Heart left ventricle (tissue), 16 donors: Measurements from ENCODE around the gene TCIRG1. TPM values are rescaled to one million over a fixed set of nuclear protein-coding genes. Genes with fewer than 3 reads are reported as not detected.

Experiments used
- ATAC-seq, 4 donors: fragments of 200-7000 bp; cut with Tn5 transposase; one replicate each; pipeline ENCODE4 v1.9.1; 2020 to 2022; ENCODE audit warnings: moderate library complexity in 4 of 4, mild to moderate bottlenecking in 3 of 4, moderate number of reproducible peaks in 1 of 4
- DNase-seq, 5 donors: peaks; one replicate each; pipeline ENCODE4 v3.0.0-alpha.2; 2020
- H3K27ac ChIP-seq, 12 donors: fragments of 200-600 bp; sonication (generic) in 4 of 12; one replicate each; pipeline versions ENCODE4 v1.5.0 to v1.8.0; 2016 to 2022; ENCODE audit warnings: mild to moderate bottlenecking in 2 of 12
- H3K27me3 ChIP-seq, 9 donors: fragments of 200-600 bp; sonication (generic) in 2 of 9; one replicate each; pipeline versions ENCODE4 v1.5.1 to v1.8.0; 2016 to 2022; ENCODE audit warnings: mild to moderate bottlenecking in 3 of 9
- H3K36me3 ChIP-seq, 9 donors: fragments of 200-600 bp; sonication (generic) in 2 of 9; one replicate each; pipeline versions ENCODE4 v1.5.0 to v1.8.0; 2018 to 2022; ENCODE audit warnings: mild to moderate bottlenecking in 2 of 9
- H3K4me1 ChIP-seq, 12 donors: fragments of 200-600 bp; sonication (generic) in 4 of 12; one replicate each; pipeline versions ENCODE4 v1.5.0 to v1.8.0; 2016 to 2022; ENCODE audit warnings: mild to moderate bottlenecking in 3 of 12
- H3K4me3 ChIP-seq, 12 donors: fragments of 200-600 bp; sonication (generic) in 4 of 12; one replicate each; pipeline versions ENCODE4 v1.5.0 to v1.8.0; 2017 to 2022; ENCODE audit warnings: mild to moderate bottlenecking in 9 of 12, moderate library complexity in 4 of 12
- H3K9me3 ChIP-seq, 12 donors: fragments of 200-600 bp; sonication (generic) in 4 of 12; one replicate each; pipeline versions ENCODE4 v1.5.0 to v1.8.0; 2016 to 2022; ENCODE audit warnings: mild to moderate bottlenecking in 1 of 12
- POLR2A ChIP-seq, 2 donors: fragments of 450-650 bp; IDR thresholded peaks; one replicate each; pipeline ENCODE4 v1.6.1; 2017; ENCODE audit warnings: antibody characterized with exemption in 2 of 2, mild to moderate bottlenecking in 2 of 2, moderate library complexity in 2 of 2
- WGBS, 4 donors: extraction: QIAGEN DNeasy Blood & Tissue Kit in 2 of 4; methylation state at CpG; one replicate each; pipeline versions ENCODE4 v1.1.5 to v1.1.7; 2013 to 2018; 5-methylcytosine and 5-hydroxymethylcytosine counted together
- intact Hi-C, 10 donors: fragments of 100-400 bp; cut with DNase I; formaldehyde crosslinking; loops; one replicate each; pipeline versions ENCODE4 v1.11.1 to v1.14.2; 2022
- polyA plus RNA-seq, 2 donors: library from polyadenylated mRNA; stranded (reverse); fragments of 200-250 nt; gene quantifications; one replicate each; pipeline ENCODE4 v1.2.3, GENCODE V29; 2013
- total RNA-seq, 9 donors: library from RNA; depleted of rRNA in 2 of 9; stranded (reverse); fragments of >200 nt in 2 of 9; fragmentation: NEBNext Ultra II Directional in 3 of 9; extraction: Animal tissue kit (Norgen Biotek cat#: 25700) in 3 of 9; gene quantifications; one replicate each; pipeline versions ENCODE4 v1.1.0 to v1.2.4, GENCODE V29; 2016 to 2023
- TF ChIP-seq, protein P1 (sequence below), 12 donors: fragments of 200-600 bp; sonication (generic) in 4 of 12; IDR thresholded peaks; one replicate each; pipeline versions ENCODE4 v1.5.0 to v1.8.0; 2018 to 2022; ENCODE audit warnings: antibody characterized with exemption in 12 of 12, mild to moderate bottlenecking in 5 of 12
- donor health status: ischemic (EF 13 %, LVEDD 7.1; RV severe dilation, severe dysfunction).
- donor health status: healthy with polysubstance abuse.
- donor health status: DM: no; HTN: yes; CAD: no.
- donor health status: DM: no; HTN: no; CAD: no.
- donor health status: ischemic (EF 25% LVEDD 6.9; RV normal size, moderate dysfunction).
- donor health status: ischemic (EF 25% LVEDD 5.7; RV mildly dilated, moderate dysfunction).
- donor health status: healthy.
- donor health status: DM: yes; HTN: yes; CAD: no.
- donor health status: ischemic (EF 35%, LVEDD 5.7; RV mildly dilated, moderate dysfunction).
- donor health status: nonischemic (EF 11% LVEDD 7.7; RV severe dilation, severe dysfunction).
- donor health status: DM: yes; HTN: yes; CAD: no.
- donor health status: PGD.
- donor health status: ischemic (EF 29% LVEDD 5.4; RV normal size, mild dysfunction).
- donor health status: nonischemic (EF 23%, LVEDD 6.1; RV moderate dilation, normal function).

TCIRG1 gene
- total and polyA plus RNA-seq, 11 donors, result 10.2 to 88.7 (median 25.5) TPM

DNA sequence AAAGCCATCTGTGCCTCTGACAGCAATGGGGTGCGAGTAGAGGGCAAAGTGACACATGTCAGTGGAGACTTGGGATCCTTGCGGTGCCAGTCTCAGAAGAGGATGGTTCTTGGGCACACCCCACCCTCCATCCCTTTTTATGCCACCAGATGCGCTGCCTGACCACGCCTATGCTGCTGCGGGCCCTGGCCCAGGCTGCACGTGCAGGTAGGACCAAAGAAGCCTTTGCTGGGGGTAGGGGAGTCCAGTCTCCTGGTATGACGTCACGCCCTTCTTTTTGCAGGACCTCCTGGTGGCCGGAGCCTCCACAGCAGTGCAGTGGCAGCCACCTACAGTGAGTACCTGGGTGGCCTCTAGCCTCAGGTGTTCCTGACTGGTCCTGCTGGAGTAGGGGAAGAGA is 6.8 kb upstream of the TCIRG1 start:
- Histone ChIP-seq H3K4me3 (peak overlapping the region in 6 of 12 donors; percentile 65 to 94 (median 88)), H3K9me3 (no peaks in the 10 kb centered on the region), H3K27ac (peak overlapping the region in 9 of 12 donors; percentile 85 to 98 (median 93)), H3K4me1 (peaks cover 0 to 60% (median 41%) of the 10 kb centered on the region in 12 donors), H3K36me3 (peaks cover 0 to 41% (median 16%) of the 10 kb centered on the region in 9 donors), H3K27me3 (no peaks in the 10 kb centered on the region)
- 73 to 80% (median 76%) methylated on average over 6 to 9 of the region's 9 CpGs for WGBS, 4 donors
- ATAC-seq (no peak), DNase-seq (no peak)
- intact Hi-C loops, result loop anchor here in 3 of 10 donors (10.0 kb wide), 3 partner anchors 93 to 183 kb away; partner anchors contain the start of genes CHKA (in 2 of the 3) and KMT5B (in 1 of the 3)
- TF ChIP-seq POLR2A (IDR thresholded peaks at IDR 0.05), result no peak
- TF ChIP-seq, protein P1, sequence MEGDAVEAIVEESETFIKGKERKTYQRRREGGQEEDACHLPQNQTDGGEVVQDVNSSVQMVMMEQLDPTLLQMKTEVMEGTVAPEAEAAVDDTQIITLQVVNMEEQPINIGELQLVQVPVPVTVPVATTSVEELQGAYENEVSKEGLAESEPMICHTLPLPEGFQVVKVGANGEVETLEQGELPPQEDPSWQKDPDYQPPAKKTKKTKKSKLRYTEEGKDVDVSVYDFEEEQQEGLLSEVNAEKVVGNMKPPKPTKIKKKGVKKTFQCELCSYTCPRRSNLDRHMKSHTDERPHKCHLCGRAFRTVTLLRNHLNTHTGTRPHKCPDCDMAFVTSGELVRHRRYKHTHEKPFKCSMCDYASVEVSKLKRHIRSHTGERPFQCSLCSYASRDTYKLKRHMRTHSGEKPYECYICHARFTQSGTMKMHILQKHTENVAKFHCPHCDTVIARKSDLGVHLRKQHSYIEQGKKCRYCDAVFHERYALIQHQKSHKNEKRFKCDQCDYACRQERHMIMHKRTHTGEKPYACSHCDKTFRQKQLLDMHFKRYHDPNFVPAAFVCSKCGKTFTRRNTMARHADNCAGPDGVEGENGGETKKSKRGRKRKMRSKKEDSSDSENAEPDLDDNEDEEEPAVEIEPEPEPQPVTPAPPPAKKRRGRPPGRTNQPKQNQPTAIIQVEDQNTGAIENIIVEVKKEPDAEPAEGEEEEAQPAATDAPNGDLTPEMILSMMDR (IDR thresholded peaks at IDR 0.05), result no peak

DNA sequence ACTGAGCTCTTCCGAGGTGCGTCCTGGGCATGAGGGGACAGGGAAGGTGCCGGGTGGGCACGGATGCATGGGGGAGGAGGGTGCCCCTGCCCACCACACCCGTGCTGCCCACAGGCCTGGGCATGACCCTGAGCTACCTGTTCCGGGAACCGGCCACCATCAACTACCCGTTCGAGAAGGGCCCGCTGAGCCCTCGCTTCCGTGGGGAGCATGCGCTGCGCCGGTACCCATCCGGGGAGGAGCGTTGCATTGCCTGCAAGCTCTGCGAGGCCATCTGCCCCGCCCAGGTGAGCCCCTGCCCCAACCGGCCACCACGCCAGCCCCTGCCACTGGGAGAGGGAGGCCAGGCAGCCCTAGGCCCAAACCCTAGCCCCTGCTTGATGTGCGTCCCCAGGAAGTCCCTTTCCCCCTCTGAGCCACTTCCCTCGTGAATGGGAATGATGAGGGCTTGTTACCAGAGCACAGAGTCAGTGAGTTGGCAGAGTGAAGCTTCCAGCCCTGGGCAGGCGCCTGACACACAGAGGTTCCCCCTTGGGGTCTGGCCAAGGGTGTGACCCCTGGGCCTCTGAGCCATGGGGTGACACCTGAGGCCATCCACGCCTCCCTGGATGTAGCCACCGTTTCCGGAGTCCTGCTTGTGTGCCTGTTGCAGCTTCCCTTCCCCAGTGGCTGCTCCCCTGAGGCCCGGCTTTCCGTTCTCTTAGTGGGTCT is 5.7 kb upstream of the TCIRG1 start:
- peaks cover 7 to 72% (median 53%) of the 10 kb centered on the region in 12 donors for H3K4me1 ChIP-seq
- intact Hi-C loops, result loop anchor here in 3 of 10 donors (10.0 kb wide), 3 partner anchors 92 to 182 kb away; partner anchors contain the start of genes CHKA (in 2 of the 3) and KMT5B (in 1 of the 3)
- ATAC-seq (no peak), DNase-seq (no peak)
- 79 to 86% (median 83%) methylated on average over 18 to 29 of the region's 29 CpGs for WGBS, 4 donors
- peaks cover 0 to 41% (median 16%) of the 10 kb centered on the region in 9 donors for H3K36me3 ChIP-seq
- H3K27me3 ChIP-seq, result no peaks in the 10 kb centered on the region
- TF ChIP-seq POLR2A (IDR thresholded peaks at IDR 0.05), result no peak
- TF ChIP-seq, protein P1 (IDR thresholded peaks at IDR 0.05), result no peak
- H3K27ac ChIP-seq, result peak overlapping the region; percentile 37 to 96 (median 74)
- peak overlapping the region in 3 of 12 donors; percentile 4 to 21 (median 12) for H3K4me3 ChIP-seq
- no peaks in the 10 kb centered on the region for H3K9me3 ChIP-seq

DNA sequence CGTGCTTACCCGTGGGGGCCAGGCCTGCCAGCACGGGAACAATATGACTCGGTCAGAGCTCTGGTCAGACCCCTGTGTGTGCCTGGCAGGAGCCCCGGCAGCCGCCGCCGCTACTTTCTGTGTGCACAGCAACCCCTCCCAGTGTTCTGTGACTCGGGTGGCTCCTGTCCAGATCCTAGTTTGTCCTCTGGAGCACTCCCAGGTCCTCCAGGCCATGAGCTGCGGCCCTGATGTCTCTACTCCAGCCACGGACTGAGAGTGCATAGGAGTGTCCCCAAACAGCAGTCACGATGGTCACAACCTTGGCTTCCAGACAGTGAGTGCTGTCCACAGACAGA is 5.1 kb upstream of the TCIRG1 start:
- Histone ChIP-seq H3K4me3 (peak overlapping the region in 3 of 12 donors; percentile 4 to 21 (median 12)), H3K4me1 (peaks cover 11 to 77% (median 57%) of the 10 kb centered on the region in 12 donors), H3K36me3 (peaks cover 0 to 41% (median 16%) of the 10 kb centered on the region in 9 donors), H3K9me3 (no peaks in the 10 kb centered on the region), H3K27ac (peak overlapping the region; percentile 37 to 96 (median 74)), H3K27me3 (no peaks in the 10 kb centered on the region)
- TF ChIP-seq POLR2A (IDR thresholded peaks at IDR 0.05), result no peak
- TF ChIP-seq, protein P1 (IDR thresholded peaks at IDR 0.05), result no peak
- 51 to 65% (median 55%) methylated on average over 8 to 12 of the region's 12 CpGs for WGBS, 4 donors
- ATAC-seq (peak; percentile 38 to 55 (median 46)), DNase-seq (peak in 4 of 5 donors; percentile 65 to 86 (median 78))
- intact Hi-C loops, result loop anchor here in 3 of 10 donors (10.0 kb wide), 3 partner anchors 91 to 181 kb away; partner anchors contain the start of genes CHKA (in 2 of the 3) and KMT5B (in 1 of the 3)

DNA sequence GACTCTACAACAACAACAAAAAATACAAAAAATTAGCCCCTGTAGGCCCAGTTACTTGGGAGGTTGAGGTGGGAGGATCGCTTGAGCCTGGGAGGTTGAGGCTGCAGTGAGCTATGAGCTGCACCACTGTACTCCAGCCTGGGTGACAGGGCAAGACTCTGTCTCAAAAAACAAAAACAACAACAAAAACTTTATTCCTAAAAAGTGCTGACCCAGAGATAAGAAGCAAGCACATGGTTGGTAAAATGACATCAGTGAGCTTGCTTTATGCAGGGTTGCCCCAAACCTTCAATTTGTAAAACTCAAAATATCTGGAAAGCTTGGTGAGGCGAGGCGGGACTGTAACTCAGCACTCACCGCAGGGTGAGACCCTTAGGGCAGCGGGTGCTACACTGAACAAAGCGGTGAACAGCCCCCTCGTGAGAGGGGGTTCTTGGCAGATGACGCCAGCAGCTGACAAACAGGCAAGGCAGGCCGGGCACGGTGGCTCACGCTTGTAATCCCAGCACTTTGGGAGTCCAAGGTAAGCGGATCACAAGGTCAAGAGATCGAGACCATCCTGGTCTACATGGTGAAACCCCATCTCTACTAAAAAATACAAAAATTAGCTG is 3.5 kb upstream of the TCIRG1 start:
- Histone ChIP-seq H3K27me3 (no peaks in the 10 kb centered on the region), H3K9me3 (no peaks in the 10 kb centered on the region), H3K36me3 (peaks cover 0 to 41% (median 16%) of the 10 kb centered on the region in 9 donors), H3K4me1 (peaks cover 11 to 84% (median 58%) of the 10 kb centered on the region in 12 donors), H3K27ac (peak overlapping the region in 2 of 12 donors; percentile 83 to 91), H3K4me3 (no peak overlapping the region)
- 88 to 91% (median 89%) methylated on average over 13 of the region's 13 CpGs for WGBS, 4 donors
- TF ChIP-seq, protein P1 (IDR thresholded peaks at IDR 0.05), result no peak
- no peak for TF ChIP-seq POLR2A (IDR thresholded peaks at IDR 0.05)
- intact Hi-C loops, result loop anchor here in 5 of 10 donors (5.0 to 10.0 kb wide), 8 partner anchors 33 to 179 kb away; partner anchors contain the start of genes CHKA (in 3 of the 5), KMT5B (in 2 of the 5) and UNC93B1 (in 1 of the 5)
- no peak for DNase-seq
- no peak for ATAC-seq
